ENCODE results near the gene FOXJ1.

Gene FOXJ1

DNA sequence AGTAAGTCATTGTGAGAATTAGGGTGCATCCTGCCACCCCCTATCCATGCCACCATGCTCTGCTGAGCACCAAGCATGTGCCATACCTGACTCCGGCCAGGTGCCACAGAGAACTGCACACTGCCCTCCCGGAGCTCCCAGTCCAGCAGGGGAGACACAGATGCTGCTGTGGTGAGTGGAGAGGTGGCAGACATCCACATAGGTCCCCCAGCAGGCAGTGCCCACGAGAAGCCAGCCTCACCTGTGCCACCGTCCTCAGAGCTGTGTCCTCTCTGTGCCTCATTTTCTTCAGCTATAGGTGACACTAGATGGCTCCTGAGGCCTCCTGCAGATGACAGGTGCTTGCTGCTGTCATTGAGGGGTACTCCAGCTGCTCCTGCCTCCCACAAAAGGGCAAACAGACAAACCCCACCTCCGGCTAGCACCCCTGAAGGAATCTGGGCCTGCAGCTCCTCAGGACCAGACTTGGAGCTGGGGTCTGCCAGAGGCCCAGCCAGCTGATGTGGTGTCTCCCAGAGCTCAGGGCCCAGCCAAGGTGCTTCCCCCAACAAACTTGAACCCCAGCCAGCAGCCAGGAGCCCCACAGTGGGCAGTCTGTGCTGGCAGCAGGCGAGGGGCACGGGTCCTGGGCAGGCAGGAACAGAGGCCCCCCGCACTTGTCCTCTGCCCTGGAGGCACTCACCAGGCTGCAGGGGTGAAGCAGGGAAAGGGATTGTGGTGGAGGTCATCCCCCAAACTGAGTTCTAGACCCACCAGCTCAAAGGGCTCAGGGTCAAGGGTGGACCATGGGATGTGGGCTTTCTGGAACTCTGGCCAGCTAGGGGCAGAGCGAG is 17.1 kb downstream of the FOXJ1 start:
- no peak for DNase-seq (ENCODE audit: low read depth in 2 of 2)

DNA sequence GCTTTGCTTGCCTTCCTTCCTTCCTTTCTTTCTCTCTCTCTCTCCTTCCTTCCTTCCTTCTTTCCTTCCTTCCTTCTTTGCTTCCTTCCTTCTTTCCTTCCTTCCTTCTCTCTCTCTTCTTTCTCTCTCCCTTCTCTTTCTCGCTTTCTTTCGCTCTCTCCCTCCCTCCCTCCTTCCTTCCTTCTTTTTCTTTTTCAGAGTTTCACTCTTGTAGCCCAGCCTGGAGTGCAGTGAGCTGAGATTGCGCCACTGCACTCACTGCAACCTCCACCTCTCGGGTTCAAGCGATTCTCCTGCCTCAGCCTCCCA is 17.9 kb downstream of the FOXJ1 start:
- no peak for DNase-seq (ENCODE audit: low read depth in 2 of 2)

DNA sequence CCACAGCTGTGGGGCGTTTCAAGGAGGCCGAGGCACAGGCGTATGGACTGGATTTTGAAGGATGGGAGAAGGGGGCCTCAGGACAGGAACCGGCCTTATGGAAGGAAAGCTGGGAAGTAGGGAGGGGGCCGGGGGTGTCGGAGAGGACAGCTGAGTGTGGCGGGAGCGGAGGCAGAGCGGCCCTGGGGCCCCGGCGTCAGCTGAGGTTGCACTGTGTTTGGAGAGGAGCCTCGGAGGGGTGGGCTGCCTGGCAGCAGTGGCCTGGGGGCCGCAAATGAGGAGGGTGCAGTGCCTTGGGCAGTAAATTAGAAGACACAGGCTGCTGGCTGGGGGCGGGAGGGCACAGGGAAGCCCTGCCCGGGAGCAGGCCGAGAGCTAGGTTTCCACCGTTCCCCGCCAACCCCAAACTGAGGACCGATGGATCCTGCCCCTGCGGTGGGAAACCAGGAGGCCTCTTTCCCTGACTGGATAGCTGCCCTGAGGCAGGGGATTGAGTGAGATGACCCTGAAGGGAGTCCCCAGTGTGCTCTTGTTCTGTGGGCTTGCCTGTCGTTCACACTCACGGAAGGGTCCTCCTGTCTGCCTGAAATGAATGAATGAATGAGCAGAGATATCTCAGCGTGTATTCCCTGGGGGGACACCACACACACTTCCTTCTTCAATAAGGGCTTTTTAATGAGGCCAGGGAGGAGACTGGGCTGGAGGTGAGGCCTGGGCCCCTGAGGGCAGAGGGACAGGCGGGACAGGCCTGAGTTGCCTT is 18.4 kb downstream of the FOXJ1 start:
- no peak for DNase-seq (ENCODE audit: low read depth in 2 of 2)

DNA sequence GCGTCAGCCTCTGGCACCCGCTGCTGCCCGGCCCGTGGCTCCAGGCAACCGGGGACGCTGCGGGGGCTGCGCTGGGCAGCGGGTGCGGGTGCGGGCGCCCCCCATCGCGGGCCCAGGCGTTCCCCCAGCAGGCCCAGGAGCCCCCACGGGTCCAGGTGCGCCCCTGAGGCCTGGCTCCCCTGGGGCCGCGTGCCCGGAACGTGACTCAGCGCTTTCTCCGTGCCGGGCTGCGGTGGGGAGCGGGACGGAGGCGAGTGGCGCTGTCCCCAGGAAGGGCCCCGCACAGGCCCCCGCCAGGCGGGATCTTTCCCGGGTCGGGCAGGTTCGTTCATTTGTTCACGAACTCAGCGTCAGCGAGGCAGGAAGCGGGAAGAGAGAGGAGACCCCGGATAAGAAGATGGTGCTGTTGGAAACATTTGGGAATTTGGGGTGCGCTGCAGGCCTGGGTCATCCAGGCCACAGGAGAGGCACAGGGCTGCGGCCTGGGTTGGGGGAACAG is 19.1 kb downstream of the FOXJ1 start:
- DNase-seq (ENCODE audit: low read depth in 2 of 2), result no peak

DNA sequence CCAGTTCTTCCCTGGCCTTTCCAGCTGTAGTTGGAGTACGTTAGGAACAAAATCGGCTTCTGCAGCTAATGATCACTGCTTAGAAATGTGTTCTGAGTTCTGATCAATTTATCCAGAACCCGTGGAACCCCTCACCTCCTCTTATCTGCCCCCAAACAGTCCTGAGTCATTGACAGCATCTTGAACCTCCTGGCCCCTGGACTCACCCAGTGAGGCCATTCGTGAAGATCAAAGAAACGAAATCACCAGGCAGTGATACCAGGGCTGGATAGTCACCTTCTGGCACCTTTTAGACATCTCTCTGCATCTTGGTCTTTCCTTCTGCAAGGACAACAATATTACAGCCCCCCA is 20.4 kb downstream of the FOXJ1 start:
- no peak for DNase-seq (ENCODE audit: low read depth in 2 of 2)

DNA sequence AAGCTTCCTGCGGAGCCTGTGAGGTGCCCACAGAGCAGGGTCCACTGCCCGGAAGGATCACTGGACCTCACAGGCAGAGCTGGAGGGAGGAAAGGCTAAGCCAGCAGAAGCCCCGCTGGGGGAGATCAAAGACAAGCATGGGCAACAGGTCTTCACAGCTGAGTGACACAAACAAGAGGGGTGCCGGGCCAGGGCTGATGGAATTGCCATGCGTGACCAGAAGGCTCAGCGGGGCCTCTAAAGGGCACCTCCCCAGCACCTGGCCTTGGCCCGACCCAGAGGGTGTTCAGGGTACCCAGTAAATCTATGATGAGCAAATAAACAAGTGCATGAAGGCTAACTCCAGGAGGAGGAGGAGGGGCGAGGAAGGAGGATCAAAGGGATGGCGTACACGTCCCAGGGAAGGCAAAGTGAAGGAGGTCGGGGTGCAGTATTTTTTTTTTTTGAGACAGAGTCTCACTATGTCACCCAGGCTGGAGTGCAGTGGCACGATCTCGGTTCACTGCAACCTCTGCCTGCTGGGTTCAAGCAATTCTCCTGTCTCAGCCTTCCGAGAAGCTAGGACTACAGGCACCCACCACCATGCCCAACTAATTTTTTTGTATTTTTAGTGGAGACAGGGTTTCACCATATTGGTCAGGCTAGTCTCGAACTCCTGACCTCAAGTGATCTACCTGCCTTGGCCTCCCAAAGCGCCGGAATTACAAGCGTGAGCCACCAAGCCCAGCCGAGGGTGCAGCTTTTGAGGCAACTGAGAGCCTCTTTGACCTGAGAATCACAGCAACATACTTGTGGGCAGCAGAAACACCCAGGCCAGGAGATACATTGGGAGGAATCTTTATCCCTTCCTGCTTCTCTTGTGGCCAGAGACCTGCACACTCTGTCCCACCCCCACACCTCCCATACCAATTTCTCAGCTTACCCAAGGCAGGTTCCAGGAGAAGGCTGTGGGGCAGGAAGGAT is 21.4 kb downstream of the FOXJ1 start:
- DNase-seq (ENCODE audit: low read depth in 2 of 2), result no peak

DNA sequence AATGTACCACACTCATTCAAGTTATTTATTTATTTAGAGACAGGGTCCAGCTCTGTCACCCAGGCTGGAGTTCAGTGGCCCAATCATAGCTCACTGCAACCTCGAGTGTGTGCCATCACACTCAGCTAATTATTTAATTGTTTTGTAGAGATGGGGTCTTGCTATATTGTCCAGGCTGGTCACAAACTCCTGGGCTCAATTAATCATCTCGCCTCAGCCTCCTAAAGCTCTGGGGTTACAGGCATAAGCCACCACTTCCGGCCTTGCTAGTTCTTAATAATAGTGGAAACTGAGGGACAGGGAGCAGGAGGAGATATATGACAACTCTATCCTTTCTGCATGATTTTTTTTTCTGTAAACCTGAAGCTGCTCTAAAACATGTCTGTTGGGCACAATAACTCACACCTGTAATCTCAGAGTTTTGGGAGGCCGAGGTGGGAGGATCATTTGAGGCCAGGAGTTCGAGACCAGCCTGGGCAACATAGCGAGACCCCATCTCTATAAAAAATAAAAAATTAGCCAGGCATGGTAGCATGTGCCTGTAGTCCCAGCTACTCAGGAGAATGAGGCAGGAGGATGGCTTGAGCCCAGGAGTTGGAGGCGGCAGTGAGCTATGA is 25.8 kb downstream of the FOXJ1 start:
- no peak for DNase-seq (ENCODE audit: low read depth in 2 of 2)

DNA sequence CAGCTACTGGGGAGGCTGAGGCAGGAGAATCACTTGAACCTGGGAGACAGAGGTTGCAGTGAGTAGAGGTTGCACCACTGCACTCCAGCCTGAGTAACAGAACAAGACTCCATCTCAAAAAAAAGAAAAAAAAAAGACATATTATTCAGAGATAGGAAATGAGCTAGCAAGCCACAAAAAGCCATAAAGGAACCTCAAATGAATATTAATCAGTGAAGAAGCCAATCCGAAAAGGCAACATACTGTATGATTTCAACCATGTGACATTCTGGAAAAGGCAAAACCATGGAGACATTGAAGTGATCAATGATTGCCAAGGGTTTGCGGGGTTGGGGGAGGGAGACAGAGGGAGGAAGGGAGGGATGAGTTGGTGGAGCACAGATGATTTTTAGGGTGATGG is 29.1 kb downstream of the FOXJ1 start:
- no peak for DNase-seq (ENCODE audit: low read depth in 2 of 2)

DNA sequence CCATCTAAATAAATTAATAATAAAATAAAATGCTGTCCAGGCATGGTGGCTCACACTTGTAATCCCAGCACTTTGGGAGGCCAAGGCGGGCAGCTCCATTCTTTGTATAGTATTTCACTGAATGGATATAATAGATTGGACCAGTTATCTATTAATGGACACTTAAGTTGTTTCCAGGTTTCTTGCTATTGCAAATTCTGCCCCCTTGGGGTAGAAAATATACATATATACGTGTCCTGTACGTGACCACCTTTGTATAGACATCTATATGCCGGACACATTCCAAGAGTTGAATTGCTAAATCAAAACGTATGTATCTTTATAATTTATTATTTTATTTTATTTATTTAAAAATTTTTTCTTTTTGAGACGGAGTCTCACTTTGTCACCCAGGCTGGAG is 33.5 kb downstream of the FOXJ1 start:
- no peak for DNase-seq (ENCODE audit: low read depth in 2 of 2)

DNA sequence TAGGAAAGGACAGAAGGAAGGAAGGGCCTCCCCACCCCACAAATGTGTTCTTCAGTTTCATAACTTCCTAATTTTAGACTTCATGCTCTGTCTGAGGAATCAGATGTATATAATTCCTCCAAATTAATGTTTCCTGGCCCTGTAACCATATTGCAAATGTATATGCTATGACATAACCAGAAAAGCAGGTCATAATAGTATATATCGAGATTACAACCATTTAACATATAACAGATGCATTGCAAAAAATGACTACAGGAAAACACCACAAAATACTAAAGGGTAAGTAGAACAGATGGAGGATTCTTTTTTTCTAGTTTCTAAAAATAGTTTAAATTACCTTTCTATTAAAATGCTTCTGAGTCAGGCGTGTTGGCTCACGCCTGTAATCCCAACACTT is 34.3 kb downstream of the FOXJ1 start:
- DNase-seq (ENCODE audit: low read depth in 2 of 2), result no peak

DNA sequence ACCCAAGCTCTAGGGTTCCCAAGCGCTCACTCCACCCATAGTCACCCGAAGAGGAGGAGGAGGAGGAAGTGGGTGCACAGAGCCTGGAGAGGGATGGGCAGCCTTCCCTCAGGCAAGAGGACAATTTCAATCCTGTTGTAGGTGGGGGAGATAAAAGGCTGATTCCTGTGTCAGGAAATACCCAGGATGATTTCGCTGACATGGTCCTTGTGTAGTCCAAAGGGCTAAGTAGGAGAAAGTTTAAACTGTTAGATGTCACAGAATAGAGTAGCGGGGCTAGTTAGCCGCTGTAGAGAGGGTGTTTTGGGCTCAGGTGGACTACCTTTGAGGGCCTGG is 36.2 kb downstream of the FOXJ1 start:
- DNase-seq (ENCODE audit: low read depth in 2 of 2), result no peak

DNA sequence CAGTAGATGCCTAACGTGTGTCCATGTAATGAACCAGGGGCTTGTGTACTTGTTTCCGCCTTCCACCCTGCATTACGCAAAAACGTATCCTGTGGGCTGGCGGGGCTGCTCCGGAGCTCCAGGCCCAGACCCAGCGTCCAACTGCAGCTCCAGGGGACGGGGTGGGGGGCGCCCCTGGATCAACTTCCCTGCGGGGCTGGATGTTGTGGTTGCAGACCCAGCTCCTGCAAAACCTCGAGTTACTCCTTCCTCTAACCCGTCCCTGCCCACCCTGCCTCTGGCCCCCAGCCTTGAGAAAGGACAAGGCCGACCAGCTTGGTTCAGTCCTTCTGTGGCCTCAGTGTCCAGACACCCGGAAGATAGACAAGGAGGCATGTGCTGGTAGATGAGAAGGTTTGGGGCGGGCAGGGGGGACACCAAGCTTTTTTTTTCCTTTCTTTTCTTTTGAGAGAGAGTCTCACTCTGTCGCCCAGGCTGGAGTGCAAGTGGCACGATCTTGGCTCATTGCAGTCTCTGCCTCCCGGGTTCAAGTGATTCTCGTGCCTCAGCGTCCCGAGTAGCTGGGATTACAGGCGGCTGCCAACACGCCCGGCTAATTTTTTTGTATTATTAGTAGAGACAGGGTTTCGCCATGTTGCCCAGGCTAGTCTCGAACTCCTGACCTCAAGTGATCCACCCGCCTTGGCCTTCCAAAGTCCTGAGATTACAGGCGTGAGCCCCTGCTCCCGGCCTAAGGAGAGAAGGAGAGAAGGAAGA is 36.7 kb downstream of the FOXJ1 start:
- DNase-seq (ENCODE audit: low read depth in 2 of 2), result no peak

DNA sequence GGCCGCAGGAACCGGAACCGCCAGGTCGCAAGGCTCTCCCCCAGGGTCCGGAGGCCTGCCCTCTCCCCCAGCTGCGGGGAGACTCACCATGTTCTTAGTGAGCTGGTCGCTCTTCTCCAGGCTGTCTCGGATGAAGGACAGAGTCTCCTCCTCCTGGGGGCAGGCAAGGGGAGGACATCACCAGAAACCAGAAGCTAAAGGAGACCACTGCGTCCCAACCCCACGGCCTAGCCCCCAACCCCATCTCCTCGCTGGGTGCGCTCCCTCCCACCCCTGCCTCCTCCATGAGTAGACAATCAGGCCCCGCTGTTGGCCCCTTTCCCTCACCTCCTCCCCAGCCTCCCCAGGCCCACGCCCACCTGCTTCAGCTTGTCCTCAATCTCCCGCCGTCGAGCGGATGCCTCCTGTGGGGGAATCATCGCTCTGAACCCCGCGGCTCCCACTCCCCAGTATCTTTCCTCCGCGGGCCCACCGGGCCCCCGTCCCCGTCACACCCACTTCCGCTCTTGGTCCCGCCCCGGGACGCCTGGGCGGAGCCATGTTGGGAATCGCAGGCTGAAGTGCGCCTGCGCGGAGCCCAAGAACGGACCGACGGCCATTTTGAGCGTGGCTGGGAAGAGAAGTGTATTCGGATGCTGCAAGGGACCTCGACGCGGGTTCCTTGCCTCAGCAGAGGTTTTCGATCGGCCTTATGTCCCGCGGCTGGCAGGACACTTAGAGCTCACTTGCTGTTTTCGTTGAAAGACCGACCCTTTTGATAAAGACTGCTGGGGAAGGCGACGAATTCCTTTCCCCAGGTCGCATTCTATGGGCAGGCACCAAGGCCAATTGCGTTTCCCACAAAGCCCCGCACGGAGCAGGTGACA is 37.5 kb downstream of the FOXJ1 start, which contains the start of gene EXOC7:
Gene EXOC7, minus strand, starts transcription at position 514 of the 866 bp plus-strand sequence. Its CDS starts 95 bp downstream, at position 419.
- peak; percentile 89 to 90 for DNase-seq (ENCODE audit: low read depth in 2 of 2)

DNA sequence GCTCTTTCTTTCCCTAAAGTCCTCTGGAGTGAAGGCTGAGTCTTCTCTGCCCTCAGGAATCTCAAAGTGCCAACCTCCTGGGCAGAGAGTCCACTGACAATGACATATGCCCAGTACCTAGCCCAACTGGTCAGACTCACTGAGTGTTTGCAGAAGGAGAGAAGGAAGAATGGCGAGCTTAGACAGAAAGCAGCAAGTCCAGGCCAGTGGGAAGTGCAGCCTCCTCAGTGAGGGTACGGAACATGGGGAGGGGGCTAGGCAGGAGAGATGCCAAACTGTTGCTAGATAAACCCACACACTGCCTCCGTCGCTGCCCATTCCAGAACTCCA is 38.1 kb downstream of the FOXJ1 start:
- no peak for DNase-seq (ENCODE audit: low read depth in 2 of 2)

DNA sequence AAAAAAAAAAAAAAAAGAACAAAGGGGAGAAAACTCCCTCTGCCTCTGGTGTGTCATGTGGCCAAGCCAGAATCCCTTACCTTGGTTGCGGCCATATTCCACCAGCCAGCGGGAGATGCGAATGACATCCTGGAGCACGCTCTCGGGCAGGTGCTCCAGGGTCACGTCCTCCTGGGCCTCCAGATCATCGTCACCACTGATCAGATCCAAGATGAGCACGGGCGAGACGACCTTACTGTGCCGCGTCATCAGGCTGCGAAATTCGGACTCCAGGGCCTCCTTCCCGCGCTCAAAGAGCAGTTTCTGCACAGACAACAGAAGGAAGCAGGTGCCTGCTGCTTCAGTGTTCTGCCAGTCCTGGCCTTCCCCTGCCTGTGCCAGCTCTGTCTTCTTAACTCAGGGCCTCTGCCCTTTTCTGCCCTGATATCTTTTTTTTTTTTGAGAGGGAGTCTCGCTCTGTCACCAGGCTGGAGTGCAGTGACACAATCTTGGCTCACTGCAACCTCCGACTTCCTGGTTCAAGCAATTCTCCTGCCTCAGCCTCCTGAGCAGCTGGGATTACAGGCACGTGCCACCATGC is 43.2 kb downstream of the FOXJ1 start:
- no peak for DNase-seq (ENCODE audit: low read depth in 2 of 2)

DNA sequence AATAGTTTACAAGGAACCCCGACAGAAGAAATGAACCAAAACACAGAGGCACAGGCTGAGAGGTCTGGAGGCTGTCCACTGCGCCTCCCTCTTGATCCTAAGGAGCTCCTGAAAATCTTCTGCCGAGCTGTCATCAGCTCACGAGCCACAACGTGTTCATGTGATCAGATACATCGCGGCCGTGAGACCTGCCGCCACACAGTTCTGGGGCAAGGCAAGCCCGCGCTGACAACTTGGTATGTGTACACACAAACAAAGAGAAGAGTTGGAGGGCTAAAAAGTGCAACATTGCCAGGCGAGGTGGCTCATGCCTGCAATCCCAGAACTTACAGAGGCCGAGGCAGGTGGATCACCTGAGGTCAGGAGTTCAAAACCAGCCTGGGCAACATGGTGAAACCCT is 45.1 kb downstream of the FOXJ1 start:
- no peak for DNase-seq (ENCODE audit: low read depth in 2 of 2)

DNA sequence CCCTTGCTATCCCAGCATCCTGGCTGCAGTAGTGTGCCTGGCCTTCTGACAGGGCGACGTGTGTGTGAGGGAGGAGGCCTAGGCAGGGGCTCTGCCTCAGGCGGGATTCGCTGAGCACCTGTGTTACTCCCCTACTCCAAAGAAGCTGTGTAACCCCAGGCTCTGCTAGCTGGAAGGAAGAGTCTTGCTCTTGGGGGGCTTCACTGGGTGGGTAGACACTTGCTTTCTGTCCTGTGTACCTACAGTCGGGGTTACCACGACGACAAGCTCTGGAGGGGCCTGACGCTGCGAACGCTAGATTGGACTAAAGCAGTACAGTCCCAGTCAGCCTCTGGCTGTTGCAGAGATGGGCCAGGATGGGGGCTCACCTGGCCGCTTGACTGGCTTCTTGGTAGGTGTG is 47.0 kb downstream of the FOXJ1 start:
- DNase-seq (ENCODE audit: low read depth in 2 of 2), result no peak

DNA sequence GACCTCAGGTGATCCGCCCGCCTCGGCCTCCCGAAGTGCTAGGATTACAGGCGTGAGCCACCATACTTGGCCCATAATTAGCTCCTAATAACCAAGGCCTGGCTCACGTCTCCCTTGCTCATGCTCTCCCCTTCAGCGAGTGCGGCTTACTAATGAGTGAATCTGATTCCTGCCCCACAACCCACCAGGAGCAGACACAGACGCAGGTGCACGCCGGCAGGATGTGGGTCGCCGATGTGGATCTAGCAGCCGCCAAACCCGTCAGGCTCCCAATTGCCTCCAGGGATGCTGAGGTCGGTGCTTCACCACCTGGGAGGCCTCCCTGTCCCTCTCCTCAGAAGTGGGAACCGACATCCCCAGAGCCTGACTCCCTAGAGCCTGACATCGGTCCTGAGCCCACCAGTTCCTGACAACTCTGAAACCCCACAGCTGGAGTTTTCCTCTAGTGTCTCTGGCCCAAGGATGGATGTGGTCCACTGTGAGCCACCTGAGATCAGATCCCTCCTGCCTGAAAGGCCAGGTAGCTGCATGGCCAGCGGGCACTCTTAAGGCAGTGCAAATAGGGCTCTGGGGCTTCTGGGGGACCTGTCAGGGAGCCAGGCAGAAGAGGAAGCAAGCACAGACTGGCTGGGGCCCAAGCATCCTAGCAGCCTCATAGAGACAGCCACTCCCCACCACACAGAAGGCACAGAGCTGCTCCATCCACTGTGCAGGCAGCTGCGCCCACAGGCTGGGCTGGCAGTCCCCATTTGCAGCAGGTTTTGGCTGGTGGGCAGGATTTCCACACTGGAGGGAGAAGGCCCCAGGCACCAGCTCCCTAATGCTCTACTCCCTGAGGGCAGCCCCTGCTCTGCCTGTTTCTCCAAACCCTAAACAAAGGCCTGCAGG is 48.3 kb downstream of the FOXJ1 start:
- DNase-seq (ENCODE audit: low read depth in 2 of 2), result no peak

Data from stimulated activated CD8-positive, alpha-beta memory T cell treated with anti-CD3 and anti-CD28 coated beads, Interleukin-2, amount 100 ng/mL, for 48 hours (primary cell).